Stimulated activated naive CD8-positive, alpha-beta T cell treated with anti-CD3 and anti-CD28 coated beads, Interleukin-15, Interleukin-2, amounts not matched to agents 100 ng/mL and 50 ng/mL, for 24 hours (primary cell): ENCODE results near the gene LRRC37B.
A peak's percentile ranks its signal among the peaks of the same experiment; 100 is the strongest.
"Not testable (repeated sequence)": the region's sequence is repeated elsewhere in the genome, so short reads cannot be mapped to it uniquely, and the experiment has no call there.

Experiments
- H3K27ac Mint-ChIP-seq: one replicate; pipeline ENCODE4 v1.8.0; 2021; ENCODE audit warnings: mild to moderate bottlenecking, mixed read lengths
- H3K27me3 Mint-ChIP-seq: one replicate; pipeline ENCODE4 v1.8.0; 2021; ENCODE audit warnings: mixed read lengths
- H3K36me3 Mint-ChIP-seq: one replicate; pipeline ENCODE4 v1.8.0; 2021; ENCODE audit warnings: low read depth, mixed read lengths
- H3K4me1 Mint-ChIP-seq: one replicate; pipeline ENCODE4 v1.8.0; 2021; ENCODE audit warnings: low read depth, mixed read lengths
- H3K4me3 Mint-ChIP-seq: one replicate; pipeline ENCODE4 v1.8.0; 2021; ENCODE audit warnings: mild to moderate bottlenecking, mixed read lengths
- H3K9me3 Mint-ChIP-seq: one replicate; pipeline ENCODE4 v1.8.0; 2021; ENCODE audit warnings: mixed read lengths

LRRC37B gene

DNA sequence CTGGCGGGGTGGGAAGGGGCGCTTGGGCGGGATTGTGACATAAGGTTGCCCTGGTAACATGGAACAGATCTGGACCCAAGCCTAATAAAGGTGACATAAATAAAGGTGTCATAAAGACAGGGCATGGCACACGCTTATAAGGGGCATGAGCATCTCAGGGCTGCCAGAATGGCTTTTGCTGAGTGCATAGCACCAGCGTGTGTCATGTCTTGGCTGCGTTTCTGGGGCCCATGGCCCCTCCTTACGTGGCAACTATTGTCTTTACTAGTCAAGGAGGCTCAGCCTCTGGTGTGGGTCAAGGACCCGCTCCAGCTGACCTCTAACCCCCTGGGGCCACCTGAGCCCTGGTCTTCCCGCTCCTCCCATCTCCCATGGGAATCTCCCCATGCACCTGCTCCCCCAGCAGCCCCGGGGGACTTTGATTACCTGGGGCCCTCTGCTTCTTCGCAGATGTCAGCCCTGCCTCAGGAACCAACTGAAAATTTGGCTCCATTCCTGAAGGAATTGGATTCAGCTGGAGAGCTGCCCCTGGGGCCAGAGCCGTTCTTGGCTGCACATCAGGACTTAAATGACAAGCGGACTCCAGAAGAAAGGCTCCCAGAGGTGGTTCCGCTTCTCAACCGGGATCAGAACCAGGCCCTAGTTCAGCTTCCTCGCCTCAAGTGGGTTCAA, 13.9 kb downstream of the LRRC37B start:
- Mint-ChIP-seq H3K36me3 (peaks cover 20% of the 10 kb centered on the region), H3K9me3 (no peaks in the 10 kb centered on the region), H3K27me3 (no peaks in the 10 kb centered on the region), H3K4me3 (no peak overlapping the region), H3K4me1 (peaks cover 17% of the 10 kb centered on the region), H3K27ac (no peak overlapping the region)

GRCh38 chr17:32021615-32021955, 14.4 kb downstream of the LRRC37B start:
- peaks cover 12% of the 10 kb centered on the region for H3K4me1 Mint-ChIP-seq
- no peaks in the 10 kb centered on the region for H3K9me3 Mint-ChIP-seq
- peaks cover 22% of the 10 kb centered on the region for H3K36me3 Mint-ChIP-seq
- H3K27me3 Mint-ChIP-seq, result no peaks in the 10 kb centered on the region
- H3K27ac Mint-ChIP-seq, result no peak overlapping the region
- H3K4me3 Mint-ChIP-seq, result no peak overlapping the region

DNA sequence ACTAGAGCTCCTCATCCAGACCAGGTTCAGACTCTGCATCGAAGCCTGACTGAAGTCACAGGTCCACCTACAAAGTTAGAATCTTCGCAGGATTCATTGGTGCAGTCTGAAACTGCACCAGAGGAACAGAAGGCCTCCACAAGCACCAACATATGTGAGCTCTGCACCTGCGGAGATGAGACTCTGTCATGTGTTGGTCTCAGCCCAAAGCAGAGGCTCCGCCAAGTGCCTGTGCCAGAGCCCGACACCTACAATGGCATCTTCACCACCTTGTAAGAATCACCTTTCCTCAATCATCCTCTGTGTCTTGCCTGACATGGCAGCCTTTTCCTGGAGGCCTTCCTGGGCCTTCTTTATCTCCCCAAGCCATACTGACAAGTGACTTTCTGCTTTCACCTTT, 15.4 kb downstream of the LRRC37B start:
- not testable (repeated sequence) for H3K4me3 Mint-ChIP-seq, H3K4me1 Mint-ChIP-seq, H3K9me3 Mint-ChIP-seq, H3K27me3 Mint-ChIP-seq
- Mint-ChIP-seq H3K27ac (peak overlapping the region; percentile 68), H3K36me3 (peaks cover 18% of the 10 kb centered on the region)

DNA sequence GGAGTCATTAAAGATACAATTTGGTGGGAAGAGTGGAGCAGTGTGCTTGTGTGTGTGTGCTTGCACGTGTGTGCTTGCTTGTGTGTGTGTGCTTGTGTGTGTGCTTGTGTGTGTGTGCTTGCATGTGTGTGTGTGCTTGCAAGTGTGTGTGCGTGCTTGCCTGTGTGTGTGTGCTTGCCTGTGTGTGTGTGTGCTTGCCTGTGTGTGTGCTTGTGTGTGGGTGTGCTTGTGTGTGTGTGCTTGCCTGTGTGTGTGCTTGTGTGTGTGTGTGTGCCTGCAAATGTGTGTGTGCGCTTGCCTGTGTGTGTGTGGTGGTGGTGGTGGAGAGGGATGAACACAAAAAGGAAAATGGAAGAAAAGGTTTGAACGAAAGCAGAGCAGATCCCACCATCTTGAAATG, 20.1 kb downstream of the LRRC37B start:
- H3K4me1 Mint-ChIP-seq, H3K27ac Mint-ChIP-seq, H3K4me3 Mint-ChIP-seq, H3K27me3 Mint-ChIP-seq, H3K36me3 Mint-ChIP-seq, H3K9me3 Mint-ChIP-seq: not testable (repeated sequence)

DNA sequence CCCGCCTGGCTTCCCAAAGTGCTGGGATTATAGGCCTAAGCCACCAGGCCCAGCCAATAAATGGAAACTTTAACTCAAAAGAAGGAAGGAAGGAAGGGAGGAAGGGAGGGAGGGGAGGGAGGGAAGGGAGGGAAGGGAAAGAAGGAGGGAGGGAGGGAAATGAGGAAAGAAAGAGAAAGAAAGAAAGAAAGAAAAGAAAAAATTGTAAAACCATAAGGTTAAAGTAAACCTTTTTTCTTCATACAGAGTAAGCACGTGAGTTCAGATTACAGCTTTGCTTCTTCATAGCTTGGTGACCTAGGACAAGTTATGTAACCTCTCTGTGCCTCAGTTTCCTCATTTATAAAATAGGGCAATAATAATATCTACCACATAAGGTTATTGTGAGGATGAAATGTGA, 26.0 kb downstream of the LRRC37B start:
- Mint-ChIP-seq H3K36me3 (peaks cover 11% of the 10 kb centered on the region), H3K27me3 (no peaks in the 10 kb centered on the region), H3K4me3 (no peak overlapping the region), H3K9me3 (no peaks in the 10 kb centered on the region), H3K27ac (no peak overlapping the region), H3K4me1 (peaks cover 3% of the 10 kb centered on the region)

DNA sequence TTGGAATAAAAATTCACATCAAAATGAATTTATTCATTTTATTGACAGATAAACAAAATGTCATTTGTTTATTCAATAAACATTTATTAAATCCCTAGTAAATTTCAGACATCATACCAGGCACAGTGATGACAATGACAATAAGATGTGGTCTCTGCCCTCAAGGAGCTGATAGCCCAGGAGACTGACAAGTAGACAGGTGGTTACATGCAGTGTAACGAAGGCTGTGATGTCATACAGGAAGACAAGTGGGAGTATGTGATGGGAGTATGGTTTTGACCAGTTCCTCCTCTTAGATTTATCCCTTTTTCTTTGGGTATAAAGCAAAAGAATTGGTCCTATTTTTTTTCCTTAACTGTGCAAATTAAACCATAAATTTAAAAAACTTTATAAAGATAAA, 26.6 kb downstream of the LRRC37B start:
- H3K27ac Mint-ChIP-seq, H3K9me3 Mint-ChIP-seq, H3K4me1 Mint-ChIP-seq, H3K27me3 Mint-ChIP-seq, H3K4me3 Mint-ChIP-seq: not testable (repeated sequence)
- H3K36me3 Mint-ChIP-seq, result peaks cover 11% of the 10 kb centered on the region

DNA sequence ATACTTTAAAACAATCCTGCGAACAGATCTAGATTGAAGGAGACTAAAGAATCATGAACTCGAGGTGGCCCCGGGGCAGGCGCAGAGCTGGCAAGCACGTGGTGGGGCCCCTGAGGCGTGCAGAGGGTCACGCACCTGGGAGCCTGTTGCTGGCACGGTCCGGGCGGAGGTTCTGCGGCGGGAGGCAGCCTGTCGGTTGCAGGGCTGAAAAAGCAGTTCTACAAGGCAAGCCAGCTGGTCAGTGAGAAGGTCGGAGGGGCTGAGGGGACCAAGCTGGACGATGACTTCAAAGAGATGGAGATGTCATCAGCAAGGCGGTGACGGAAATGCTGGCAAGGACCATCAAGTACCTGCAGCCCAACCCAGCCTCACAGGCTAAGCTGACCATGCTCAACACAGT, 33.1 kb downstream of the LRRC37B start:
- H3K27me3 Mint-ChIP-seq, H3K9me3 Mint-ChIP-seq, H3K4me1 Mint-ChIP-seq, H3K4me3 Mint-ChIP-seq, H3K27ac Mint-ChIP-seq: not testable (repeated sequence)
- H3K36me3 Mint-ChIP-seq, result peaks cover 19% of the 10 kb centered on the region

DNA sequence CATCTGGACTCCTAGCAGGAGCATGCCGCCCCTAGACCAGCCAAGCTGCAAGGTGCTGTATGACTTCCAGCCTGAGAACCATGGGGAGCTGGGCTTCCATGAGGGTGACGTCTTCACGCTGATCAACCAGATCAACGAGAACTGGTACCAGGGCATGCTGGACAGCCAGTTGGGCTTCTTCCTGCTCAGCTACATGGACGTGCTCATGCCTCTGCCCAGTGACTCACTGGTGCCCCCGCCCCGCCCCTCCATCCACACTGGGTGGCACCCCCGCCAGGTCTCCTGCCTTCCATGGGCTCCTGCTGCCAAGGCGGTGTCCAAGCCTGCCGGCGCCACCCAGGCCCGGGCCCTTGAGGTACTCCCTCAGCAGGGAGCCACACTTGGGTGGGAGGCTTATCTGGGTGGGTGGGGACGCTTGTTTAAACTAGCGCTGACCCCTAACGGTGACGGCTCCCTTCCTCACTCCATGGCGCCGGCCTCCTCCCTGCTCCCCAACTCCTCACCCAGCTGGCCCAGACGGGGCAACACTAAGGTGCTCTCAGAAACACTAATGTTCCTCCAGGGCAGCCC, 34.2 kb downstream of the LRRC37B start:
- not testable (repeated sequence) for H3K27ac Mint-ChIP-seq, H3K9me3 Mint-ChIP-seq, H3K4me1 Mint-ChIP-seq, H3K4me3 Mint-ChIP-seq, H3K27me3 Mint-ChIP-seq
- H3K36me3 Mint-ChIP-seq, result peaks cover 13% of the 10 kb centered on the region

- not testable (repeated sequence) for H3K36me3 Mint-ChIP-seq, H3K27ac Mint-ChIP-seq, H3K4me3 Mint-ChIP-seq, H3K9me3 Mint-ChIP-seq, H3K4me1 Mint-ChIP-seq, H3K27me3 Mint-ChIP-seq
Observed at GRCh38 chr17:32042266-32042665, 35.1 kb downstream of the LRRC37B start.

- H3K4me1 Mint-ChIP-seq, H3K4me3 Mint-ChIP-seq, H3K9me3 Mint-ChIP-seq, H3K27ac Mint-ChIP-seq, H3K36me3 Mint-ChIP-seq, H3K27me3 Mint-ChIP-seq: not testable (repeated sequence)
Observed at GRCh38 chr17:32045611-32046010, 38.4 kb downstream of the LRRC37B start.

- not testable (repeated sequence) for H3K36me3 Mint-ChIP-seq, H3K4me1 Mint-ChIP-seq, H3K4me3 Mint-ChIP-seq, H3K27me3 Mint-ChIP-seq, H3K27ac Mint-ChIP-seq, H3K9me3 Mint-ChIP-seq
Observed at GRCh38 chr17:32047663-32048062, 40.5 kb downstream of the LRRC37B start.

- H3K9me3 Mint-ChIP-seq, H3K4me1 Mint-ChIP-seq, H3K27ac Mint-ChIP-seq: not testable (repeated sequence)
Observed at GRCh38 chr17:32054985-32055384, 47.8 kb downstream of the LRRC37B start.

DNA sequence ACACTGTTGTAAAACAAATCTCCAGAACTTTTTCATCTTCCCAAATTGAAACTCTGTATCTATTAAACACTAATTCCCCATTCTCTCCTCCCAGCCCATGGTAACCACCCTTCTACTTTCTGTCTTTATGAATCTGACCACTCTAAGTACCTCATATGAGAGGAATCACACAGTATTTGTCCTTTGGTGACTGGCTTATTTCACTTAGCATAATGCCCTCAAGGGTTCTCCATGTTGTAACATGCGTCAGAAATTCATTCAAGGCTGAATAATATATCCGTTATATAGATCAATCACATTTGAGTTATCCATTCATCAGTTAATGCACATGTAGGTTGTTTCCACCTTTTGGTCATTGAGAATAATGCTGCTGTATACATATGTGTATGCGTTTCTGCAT, 48.2 kb downstream of the LRRC37B start:
- not testable (repeated sequence) for H3K27me3 Mint-ChIP-seq, H3K36me3 Mint-ChIP-seq, H3K9me3 Mint-ChIP-seq, H3K27ac Mint-ChIP-seq, H3K4me3 Mint-ChIP-seq, H3K4me1 Mint-ChIP-seq

More at GRCh38 chr17:32054985-32055384, 47.8 kb downstream of the LRRC37B start:
- not testable (repeated sequence) for H3K27me3 Mint-ChIP-seq, H3K4me3 Mint-ChIP-seq, H3K36me3 Mint-ChIP-seq

DNA sequence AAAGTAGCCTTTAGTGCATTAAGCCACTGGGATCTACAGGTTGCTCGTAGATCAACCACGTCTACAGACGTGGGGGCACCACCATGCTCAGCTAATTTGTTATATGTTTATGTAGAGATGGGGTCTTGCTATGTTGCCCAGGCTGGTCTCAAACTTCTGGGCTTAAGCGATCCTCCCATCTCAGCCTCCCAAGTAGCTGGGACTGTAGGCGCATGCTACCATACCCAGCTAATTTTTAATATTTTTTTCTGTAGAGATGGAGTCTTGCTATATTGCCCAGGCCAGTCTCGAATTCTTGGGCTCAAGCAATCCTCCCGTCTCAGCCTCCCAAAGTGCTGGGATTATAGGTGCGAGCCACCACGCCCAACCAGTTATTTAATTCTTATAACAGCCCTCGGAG, 49.3 kb downstream of the LRRC37B start:
- H3K36me3 Mint-ChIP-seq, H3K27me3 Mint-ChIP-seq, H3K27ac Mint-ChIP-seq, H3K9me3 Mint-ChIP-seq, H3K4me1 Mint-ChIP-seq, H3K4me3 Mint-ChIP-seq: not testable (repeated sequence)

- not testable (repeated sequence) for H3K27ac Mint-ChIP-seq, H3K4me3 Mint-ChIP-seq
Observed at GRCh38 chr17:32057460-32058105, 50.4 kb downstream of the LRRC37B start.

GRCh38 chr17:32060695-32061094, 53.5 kb downstream of the LRRC37B start:
- H3K4me3 Mint-ChIP-seq, H3K27ac Mint-ChIP-seq, H3K9me3 Mint-ChIP-seq, H3K36me3 Mint-ChIP-seq, H3K4me1 Mint-ChIP-seq, H3K27me3 Mint-ChIP-seq: not testable (repeated sequence)

More at GRCh38 chr17:32057460-32058105, 50.4 kb downstream of the LRRC37B start:
- not testable (repeated sequence) for H3K27me3 Mint-ChIP-seq, H3K9me3 Mint-ChIP-seq, H3K4me1 Mint-ChIP-seq, H3K36me3 Mint-ChIP-seq
